Measurements from ENCODE around the gene XRCC3. TPM values are rescaled to one million over a fixed set of nuclear protein-coding genes. Genes with fewer than 3 reads are reported as not detected.

The XRCC3 gene
- total RNA-seq, 4 donors from 2014 or later = 2.7 to 8.2 (median 4.0) TPM

DNA sequence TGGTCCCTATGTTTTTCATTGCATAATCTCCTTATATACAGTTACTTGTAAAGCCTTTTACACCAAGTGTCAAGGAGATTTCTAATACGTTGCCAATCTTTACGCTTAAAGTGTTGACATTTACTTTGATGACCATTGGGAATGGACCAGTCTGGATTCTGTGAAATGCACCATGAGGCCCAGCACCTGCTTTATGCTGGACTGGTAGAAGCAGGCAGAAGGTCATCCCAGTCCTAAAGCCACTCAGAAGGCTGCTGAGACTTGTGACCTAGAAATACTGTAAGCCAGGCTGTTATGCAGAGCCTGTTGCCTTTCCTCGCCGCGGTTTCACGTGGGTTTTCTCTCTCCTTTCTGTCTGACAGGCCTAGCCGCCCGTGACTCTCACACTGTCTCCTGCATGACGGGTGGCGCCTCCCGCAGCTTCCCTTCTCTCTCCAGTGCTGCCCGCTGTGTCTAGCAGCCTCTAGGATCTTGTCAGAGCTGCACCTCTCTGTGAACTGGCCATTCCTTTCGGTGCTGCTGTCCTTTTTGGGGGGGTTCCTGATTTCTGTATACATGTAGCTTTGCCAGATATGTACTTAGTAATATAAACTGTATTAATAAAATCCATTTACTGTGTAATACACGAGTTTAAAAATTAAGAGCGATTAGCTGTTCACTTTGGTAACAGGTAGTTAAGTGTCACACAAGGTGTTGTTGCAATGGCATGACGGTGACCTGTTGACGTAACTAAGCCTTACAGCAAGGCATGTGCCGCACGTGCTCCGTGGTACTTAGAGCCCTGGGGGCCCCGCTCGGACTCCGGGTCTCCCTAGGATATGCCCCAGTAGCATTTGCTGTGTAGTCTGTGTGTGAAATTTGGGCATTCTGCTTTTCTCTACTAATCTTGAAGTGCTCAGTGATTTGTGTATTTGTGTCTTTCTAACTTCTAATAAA is 29.7 kb downstream of the XRCC3 start:
- no peak for ATAC-seq (ENCODE audit: low FRiP score)
- TF ChIP-seq, protein P1, sequence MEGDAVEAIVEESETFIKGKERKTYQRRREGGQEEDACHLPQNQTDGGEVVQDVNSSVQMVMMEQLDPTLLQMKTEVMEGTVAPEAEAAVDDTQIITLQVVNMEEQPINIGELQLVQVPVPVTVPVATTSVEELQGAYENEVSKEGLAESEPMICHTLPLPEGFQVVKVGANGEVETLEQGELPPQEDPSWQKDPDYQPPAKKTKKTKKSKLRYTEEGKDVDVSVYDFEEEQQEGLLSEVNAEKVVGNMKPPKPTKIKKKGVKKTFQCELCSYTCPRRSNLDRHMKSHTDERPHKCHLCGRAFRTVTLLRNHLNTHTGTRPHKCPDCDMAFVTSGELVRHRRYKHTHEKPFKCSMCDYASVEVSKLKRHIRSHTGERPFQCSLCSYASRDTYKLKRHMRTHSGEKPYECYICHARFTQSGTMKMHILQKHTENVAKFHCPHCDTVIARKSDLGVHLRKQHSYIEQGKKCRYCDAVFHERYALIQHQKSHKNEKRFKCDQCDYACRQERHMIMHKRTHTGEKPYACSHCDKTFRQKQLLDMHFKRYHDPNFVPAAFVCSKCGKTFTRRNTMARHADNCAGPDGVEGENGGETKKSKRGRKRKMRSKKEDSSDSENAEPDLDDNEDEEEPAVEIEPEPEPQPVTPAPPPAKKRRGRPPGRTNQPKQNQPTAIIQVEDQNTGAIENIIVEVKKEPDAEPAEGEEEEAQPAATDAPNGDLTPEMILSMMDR (IDR thresholded peaks at IDR 0.05) = no peak
- no peak for DNase-seq (ENCODE audit: low spot score)

DNA sequence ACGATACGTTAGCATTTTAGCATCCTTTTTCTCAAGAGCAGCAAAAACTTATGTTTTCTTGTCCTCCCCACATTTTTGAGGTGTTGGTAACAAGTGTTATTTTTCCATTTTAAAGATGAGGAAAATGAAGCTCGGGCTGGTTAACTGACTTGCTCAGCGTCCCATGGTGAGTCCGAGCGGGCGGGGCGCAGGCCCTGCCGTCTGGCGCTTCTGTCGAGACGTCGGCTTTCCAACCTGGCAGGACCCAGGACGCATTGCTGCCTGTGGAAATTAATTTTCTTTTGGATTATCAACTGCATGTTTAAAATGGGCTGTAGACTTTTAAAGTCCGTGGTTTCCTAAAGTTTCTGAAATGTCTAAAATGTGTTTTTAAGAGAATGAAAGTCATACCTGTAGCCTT is 30.4 kb downstream of the XRCC3 start:
- no peak for ATAC-seq (ENCODE audit: low FRiP score)
- TF ChIP-seq, protein P1 (IDR thresholded peaks at IDR 0.05) = no peak
- no peak for DNase-seq (ENCODE audit: low spot score)

DNA sequence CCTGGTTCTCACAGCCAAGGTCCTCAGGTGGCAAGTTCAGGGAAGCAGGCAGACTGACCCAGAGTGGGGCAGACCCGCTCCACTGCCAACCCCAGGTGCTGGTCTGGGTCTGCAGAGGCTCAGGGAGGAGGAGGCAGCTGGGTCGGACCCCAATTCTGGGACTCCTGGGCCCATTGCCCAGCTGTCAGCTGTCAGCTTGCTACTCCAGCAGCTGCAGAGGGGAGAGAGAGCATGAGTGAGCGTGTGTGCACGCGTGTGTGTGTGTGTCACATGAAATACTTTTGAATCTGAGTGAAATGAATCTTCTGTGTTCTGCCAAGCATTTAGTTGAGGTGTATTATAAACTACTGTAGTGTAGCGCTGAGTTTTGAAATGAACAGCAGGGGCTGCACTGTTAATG is 30.8 kb downstream of the XRCC3 start:
- DNase-seq (ENCODE audit: low spot score) (no peak), ATAC-seq (ENCODE audit: low FRiP score) (no peak)
- TF ChIP-seq, protein P1 (IDR thresholded peaks at IDR 0.05) = no peak

DNA sequence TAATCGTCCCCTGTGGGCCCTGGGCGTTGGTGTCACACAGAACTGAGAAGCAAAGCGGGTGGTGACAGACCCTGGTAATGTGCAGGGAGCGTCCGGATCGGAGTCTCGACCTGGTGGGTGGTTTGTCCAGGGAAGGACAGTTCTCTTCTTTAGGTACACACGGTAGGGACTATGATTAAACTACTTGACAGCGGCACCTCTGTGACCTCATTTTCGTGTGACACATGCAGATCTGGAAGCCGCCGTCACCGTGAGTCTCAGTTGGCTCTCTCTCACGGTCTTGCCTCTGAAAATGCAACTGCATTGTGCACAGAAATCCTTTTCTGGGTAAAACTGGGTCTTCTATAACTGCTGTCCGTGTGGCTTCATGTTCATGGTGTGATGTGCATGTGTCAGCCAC is 32.1 kb downstream of the XRCC3 start:
- TF ChIP-seq, protein P1 (IDR thresholded peaks at IDR 0.05) = no peak
- DNase-seq (ENCODE audit: low spot score) (no peak), ATAC-seq (ENCODE audit: low FRiP score) (no peak)

DNA sequence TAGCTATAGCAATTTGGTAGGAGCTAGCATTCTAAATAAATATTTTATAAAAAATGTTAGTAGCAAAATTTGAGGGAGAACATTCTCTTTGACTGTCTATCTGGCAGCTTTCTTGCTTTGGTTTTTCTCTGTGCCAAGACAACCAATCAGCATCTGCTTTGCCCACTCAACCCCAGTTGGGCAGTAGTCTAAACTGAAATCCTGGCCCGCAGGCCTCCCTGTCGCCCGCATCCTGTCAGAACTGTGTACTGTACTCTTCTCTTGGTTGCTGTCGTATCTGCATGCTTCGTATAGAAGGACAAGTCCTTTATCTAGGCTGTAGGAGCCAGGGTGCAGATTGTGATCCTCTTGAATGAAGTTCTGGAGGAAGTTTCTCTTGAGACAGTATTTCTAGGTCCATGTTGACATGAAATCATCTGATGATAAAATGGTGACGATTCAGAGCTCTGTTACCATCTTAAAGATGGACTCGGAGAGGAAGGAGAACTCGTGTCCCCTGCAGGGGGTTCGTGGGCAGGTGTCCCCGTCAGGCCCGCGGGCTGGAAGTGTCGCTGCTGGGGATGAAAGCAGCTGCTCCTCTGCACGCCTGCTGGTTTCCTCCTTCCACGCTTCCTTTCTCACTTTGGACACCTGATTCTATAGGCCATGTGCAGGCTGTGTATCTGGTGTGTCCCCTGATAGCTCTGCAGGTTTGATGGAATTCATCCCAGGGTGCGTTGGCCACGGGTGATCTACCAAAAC is 34.6 kb downstream of the XRCC3 start:
- ATAC-seq (ENCODE audit: low FRiP score) = no peak
- DNase-seq (ENCODE audit: low spot score) = no peak
- TF ChIP-seq, protein P1 (IDR thresholded peaks at IDR 0.05) = no peak

DNA sequence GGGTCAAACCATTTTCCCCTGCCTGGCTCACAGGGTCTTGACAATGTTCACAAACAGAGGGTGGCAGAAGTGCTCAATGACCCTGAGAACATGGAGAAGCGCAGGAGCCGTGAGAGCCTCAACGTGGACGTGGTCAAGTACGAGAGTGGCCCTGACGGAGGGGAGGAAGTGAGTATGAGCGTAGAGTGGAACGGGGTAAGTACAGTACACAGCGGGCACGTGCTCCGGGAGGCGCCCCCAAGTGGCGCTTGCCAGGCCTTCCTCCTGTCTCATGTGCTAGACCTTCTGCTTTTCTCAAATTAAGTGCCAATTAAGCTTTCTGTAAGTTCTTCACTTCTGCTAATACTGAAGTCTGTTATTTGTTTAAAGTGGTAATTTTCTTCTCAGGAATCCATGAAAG is 35.9 kb downstream of the XRCC3 start:
- DNase-seq (ENCODE audit: low spot score) (no peak), ATAC-seq (ENCODE audit: low FRiP score) (peak; percentile 38)
- TF ChIP-seq, protein P1 (IDR thresholded peaks at IDR 0.05) = no peak

Measured in omental fat pad (tissue), 4 donors.